ENCODE measurements around the gene IL1F10.

The IL1F10 gene

GRCh38 chr2:113080134-113080533 lies 12.4 kb downstream of the IL1F10 start:
- TF ChIP-seq CTCF (IDR thresholded peaks at IDR 0.05; ENCODE audit: low read depth, low read length) = peak; percentile 71
- H3K4me3 ChIP-seq (ENCODE audit: low read depth, low read length) = no peak overlapping the region

- no peak overlapping the region for H3K4me3 ChIP-seq (ENCODE audit: low read depth, low read length)
- no peak for TF ChIP-seq CTCF (IDR thresholded peaks at IDR 0.05; ENCODE audit: low read depth, low read length)
Measured at GRCh38 chr2:113081488-113082210, 13.9 kb downstream of the IL1F10 start.

DNA sequence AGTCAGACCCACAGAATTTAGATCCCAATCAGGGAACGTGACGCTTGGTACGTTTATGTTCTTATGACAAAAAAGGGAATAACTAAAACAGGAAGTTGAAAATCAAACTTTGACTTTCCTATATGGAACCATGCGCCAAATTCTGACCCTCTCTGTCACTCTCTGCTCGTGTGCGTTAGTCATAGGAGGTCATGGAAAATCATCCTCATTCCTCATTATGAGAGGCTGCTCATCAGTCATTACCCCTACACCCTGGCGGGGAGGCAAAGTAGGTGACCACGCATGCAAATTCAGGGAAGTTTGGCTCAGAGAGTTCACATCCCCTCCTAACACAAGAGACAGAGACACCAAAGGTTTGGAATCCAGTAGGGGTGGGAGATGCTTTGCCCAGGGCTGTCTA lies 15.5 kb downstream of the IL1F10 start:
- no peak for TF ChIP-seq CTCF (IDR thresholded peaks at IDR 0.05; ENCODE audit: low read depth, low read length)
- no peak overlapping the region for H3K4me3 ChIP-seq (ENCODE audit: low read depth, low read length)

DNA sequence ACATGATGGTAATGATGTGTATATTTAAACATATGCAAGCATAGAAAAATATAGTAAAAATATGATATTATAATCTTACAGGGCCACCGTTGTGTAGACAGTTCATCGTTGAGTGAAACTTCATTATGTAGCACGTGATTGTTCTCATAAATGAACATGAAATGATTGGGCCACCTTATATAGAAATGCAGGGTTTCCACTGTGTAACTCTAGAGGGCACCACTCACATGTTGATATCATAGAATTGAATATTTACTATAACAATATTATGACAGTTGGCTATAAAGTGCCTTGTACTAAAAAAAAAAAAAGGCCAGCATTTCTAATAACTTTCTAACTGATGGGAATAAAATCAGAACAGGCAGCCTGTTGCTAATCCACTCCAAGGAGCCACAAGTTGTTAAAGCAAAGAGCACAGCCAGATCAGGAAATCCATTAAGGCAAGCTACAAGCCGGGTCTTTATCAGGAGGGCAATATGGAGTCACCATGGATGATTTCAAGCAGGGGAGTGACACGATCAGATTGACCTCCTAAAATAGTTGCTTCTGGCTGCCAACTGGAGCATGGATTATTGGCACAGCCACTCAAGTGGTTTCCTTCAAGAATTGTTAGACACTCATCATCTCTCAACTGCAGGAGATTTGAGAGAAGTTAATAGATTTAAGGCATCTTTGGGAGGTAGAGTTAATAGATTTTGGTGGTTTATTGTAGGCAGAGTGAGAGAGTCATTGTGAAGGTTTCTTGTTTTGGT lies 16.7 kb downstream of the IL1F10 start:
- no peak for TF ChIP-seq CTCF (IDR thresholded peaks at IDR 0.05; ENCODE audit: low read depth, low read length)
- H3K4me3 ChIP-seq (ENCODE audit: low read depth, low read length) = no peak overlapping the region

GRCh38 chr2:113085542-113085941 lies 17.8 kb downstream of the IL1F10 start:
- TF ChIP-seq CTCF (IDR thresholded peaks at IDR 0.05; ENCODE audit: low read depth, low read length) = no peak

GRCh38 chr2:113088213-113088992 lies 20.6 kb downstream of the IL1F10 start:
- no peak overlapping the region for H3K4me3 ChIP-seq (ENCODE audit: low read depth, low read length)
- no peak for TF ChIP-seq CTCF (IDR thresholded peaks at IDR 0.05; ENCODE audit: low read depth, low read length)

More at GRCh38 chr2:113085542-113085941, 17.8 kb downstream of the IL1F10 start:
- H3K4me3 ChIP-seq (ENCODE audit: low read depth, low read length) = no peak overlapping the region

Data from WI38 (cell line).